DOHH2 (cell line): ENCODE data around the gene GRK6.

ENCODE experiments used
- H3F3A ChIP-seq: fragments of 200-600 bp; sonication (generic), shearing (Covaris generic); 2 replicates; pipeline ENCODE4 v1.6.0; 2016; ENCODE audit warnings: antibody characterized with exemption, mild to moderate bottlenecking; ENCODE audit not compliant: control insufficient read depth, insufficient read depth
- H3K27ac ChIP-seq: fragments of 200-600 bp; sonication (generic); 2 replicates; pipeline ENCODE4 v1.5.1; 2014; ENCODE audit warnings: low read depth, mild to moderate bottlenecking, low read length, moderate library complexity
- H3K27me3 ChIP-seq: fragments of 200-600 bp; sonication (generic); 2 replicates; pipeline ENCODE4 v1.6.1; 2014; ENCODE audit warnings: mild to moderate bottlenecking, low read length, mixed read lengths; ENCODE audit not compliant: control insufficient read depth
- H3K36me3 ChIP-seq: fragments of 200-600 bp; sonication (generic); 2 replicates; pipeline ENCODE4 v1.6.1; 2014; ENCODE audit warnings: mild to moderate bottlenecking, low read length, moderate library complexity, mixed read lengths; ENCODE audit not compliant: control insufficient read depth
- H3K4me1 ChIP-seq: fragments of 200-600 bp; sonication (generic); 2 replicates; pipeline ENCODE4 v1.6.1; 2014; ENCODE audit warnings: mild to moderate bottlenecking, low read length, mixed read lengths; ENCODE audit not compliant: control insufficient read depth
- H3K4me2 ChIP-seq: fragments of 200-600 bp; sonication (generic); 2 replicates; pipeline ENCODE4 v1.6.0; 2014; ENCODE audit warnings: mild to moderate bottlenecking, low read length, moderate library complexity
- H3K4me3 ChIP-seq: fragments of 200-600 bp; sonication (generic); 2 replicates; pipeline ENCODE4 v1.5.1; 2014; ENCODE audit warnings: mild to moderate bottlenecking, low read length, mixed read lengths
- H3K79me2 ChIP-seq: fragments of 200-600 bp; sonication (generic); 2 replicates; pipeline ENCODE4 v1.6.1; 2014; ENCODE audit warnings: mild to moderate bottlenecking, low read length, mixed read lengths; ENCODE audit not compliant: control insufficient read depth
- H3K9me2 ChIP-seq: fragments of 200-600 bp; sonication (generic); replicated peaks from 2 replicates; pipeline ENCODE4 v1.6.1; 2014; ENCODE audit warnings: mild to moderate bottlenecking, low read length, mixed read lengths; ENCODE audit not compliant: control insufficient read depth
- H3K9me3 ChIP-seq: fragments of 200-600 bp; sonication (generic); 2 replicates; pipeline ENCODE4 v1.6.1; 2014; ENCODE audit warnings: antibody characterized with exemption, low read length, mixed read lengths; ENCODE audit not compliant: control insufficient read depth, insufficient read depth
- H4K20me1 ChIP-seq: fragments of 200-600 bp; sonication (generic); 2 replicates; pipeline ENCODE4 v1.6.0; 2014; ENCODE audit warnings: low read depth, mild to moderate bottlenecking, antibody characterized with exemption, low read length, moderate library complexity; ENCODE audit not compliant: control insufficient read depth, insufficient read depth
- EZH2phosphoT487 ChIP-seq: fragments of 200-600 bp; sonication (generic); IDR thresholded peaks from 2 replicates; pipeline ENCODE4 v1.6.1; 2017; ENCODE audit warnings: borderline replicate concordance, mild to moderate bottlenecking, antibody characterized with exemption, low read length, moderate library complexity, mixed read lengths
- TF ChIP-seq, protein P1 (sequence below): fragments of 200-600 bp; sonication (generic); IDR thresholded peaks from one replicate; pipeline ENCODE4 v1.5.1; 2014; ENCODE audit warnings: antibody characterized with exemption, mild to moderate bottlenecking, low read depth, low read length; ENCODE audit not compliant: poor library complexity, severe bottlenecking

Gene GRK6

DNA sequence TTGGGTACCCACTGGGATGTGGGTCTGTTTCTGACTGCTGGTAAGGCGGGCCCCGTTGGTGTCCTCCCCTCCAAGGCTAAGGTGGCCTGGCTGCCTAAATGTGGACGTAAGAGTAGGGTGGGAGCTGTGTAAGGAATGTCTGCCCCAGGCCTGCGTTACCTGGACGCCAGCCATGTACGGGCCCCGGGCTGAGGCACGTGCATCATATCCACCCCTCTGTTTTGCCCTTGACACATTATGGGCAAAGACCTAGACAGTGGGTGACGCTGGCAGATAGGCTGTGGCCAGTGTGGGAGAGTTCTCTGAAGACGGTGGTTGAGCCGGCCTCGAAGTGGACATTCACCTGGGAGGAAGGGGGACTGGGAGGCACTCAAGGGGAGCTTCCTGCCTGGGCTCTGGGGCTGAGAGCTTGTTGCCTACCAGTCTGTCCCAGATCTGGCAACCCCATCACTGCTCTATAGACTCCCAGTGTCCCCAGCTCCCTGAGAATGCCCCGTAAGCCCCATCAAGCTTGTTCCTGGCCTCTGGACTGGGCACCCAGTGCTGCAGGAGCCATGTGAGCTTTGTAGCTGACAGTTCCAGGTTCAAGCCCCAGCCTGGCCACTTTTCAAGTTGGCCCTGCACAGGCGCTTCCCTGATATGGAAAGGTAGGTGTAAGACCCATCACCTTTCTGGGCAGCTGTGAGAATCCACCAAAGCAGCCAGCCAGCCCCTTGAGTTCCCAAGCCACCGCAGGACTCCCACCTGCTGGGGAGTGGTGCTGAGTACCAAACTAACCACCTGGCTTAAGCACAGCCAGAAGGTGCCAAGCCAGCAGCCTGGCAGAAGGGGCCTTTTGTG, 16.9 kb downstream of the GRK6 start:
- H4K20me1 ChIP-seq, result no peaks in the 10 kb centered on the region
- no peaks in the 10 kb centered on the region for H3K79me2 ChIP-seq
- H3K36me3 ChIP-seq, result peaks cover 40% of the 10 kb centered on the region
- no peak overlapping the region for H3K4me3 ChIP-seq
- no peak overlapping the region for H3K27ac ChIP-seq
- peaks cover 36% of the 10 kb centered on the region for H3K4me1 ChIP-seq
- peaks cover 22% of the 10 kb centered on the region for H3F3A ChIP-seq
- H3K27me3 ChIP-seq, result peaks cover 8% of the 10 kb centered on the region; the same call in 1 of the 2 replicates
- TF ChIP-seq, protein P1, sequence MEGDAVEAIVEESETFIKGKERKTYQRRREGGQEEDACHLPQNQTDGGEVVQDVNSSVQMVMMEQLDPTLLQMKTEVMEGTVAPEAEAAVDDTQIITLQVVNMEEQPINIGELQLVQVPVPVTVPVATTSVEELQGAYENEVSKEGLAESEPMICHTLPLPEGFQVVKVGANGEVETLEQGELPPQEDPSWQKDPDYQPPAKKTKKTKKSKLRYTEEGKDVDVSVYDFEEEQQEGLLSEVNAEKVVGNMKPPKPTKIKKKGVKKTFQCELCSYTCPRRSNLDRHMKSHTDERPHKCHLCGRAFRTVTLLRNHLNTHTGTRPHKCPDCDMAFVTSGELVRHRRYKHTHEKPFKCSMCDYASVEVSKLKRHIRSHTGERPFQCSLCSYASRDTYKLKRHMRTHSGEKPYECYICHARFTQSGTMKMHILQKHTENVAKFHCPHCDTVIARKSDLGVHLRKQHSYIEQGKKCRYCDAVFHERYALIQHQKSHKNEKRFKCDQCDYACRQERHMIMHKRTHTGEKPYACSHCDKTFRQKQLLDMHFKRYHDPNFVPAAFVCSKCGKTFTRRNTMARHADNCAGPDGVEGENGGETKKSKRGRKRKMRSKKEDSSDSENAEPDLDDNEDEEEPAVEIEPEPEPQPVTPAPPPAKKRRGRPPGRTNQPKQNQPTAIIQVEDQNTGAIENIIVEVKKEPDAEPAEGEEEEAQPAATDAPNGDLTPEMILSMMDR, result no peak
- TF ChIP-seq EZH2phosphoT487, result no peak
- no peak overlapping the region for H3K4me2 ChIP-seq
- no peaks in the 10 kb centered on the region for H3K9me2 ChIP-seq
- H3K9me3 ChIP-seq, result no peaks in the 10 kb centered on the region

DNA sequence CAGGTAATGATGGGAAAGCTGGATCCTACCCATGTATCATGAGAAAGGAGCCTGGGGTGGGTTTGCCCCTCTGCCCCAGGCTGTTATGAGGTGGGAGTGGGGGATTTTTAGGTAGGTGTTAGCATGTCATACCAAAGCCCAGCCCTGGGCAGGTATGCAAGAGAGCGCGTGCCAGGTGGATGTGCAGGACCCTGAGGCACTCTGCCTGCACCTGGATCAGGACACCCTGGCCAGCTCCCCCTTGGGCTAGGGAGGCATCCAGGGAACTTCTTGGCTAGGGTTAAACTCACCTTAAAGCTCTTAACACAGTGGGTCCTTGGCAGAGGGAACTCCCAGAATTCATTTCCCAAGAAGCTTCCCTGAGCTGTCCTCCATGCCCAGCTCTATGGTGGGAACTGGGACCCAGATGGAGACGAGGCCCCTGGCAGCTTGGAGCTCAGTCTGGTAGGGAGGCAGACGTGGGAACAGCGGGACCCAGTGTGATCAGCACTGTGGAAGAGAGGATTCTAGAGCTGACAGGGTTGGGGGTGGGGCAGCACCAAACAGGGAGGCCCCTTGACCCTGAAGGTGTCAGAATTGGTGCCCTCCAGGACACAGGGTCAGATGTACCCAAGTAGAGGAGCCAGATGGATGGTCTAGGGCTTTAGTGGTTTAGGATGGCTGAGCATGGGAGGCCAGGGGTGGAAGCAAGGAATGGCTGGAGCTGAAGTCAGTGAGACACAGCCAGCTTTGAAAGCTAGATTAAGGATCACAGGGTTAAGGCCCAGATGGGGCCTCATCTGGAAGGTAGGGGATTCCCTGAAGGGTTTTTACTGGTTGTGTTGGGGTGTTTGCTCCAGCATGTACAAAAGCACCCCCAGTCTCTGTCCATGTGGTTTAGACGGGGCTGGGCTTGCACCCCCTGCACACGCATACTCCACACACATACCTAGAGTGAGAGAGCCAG, 17.9 kb downstream of the GRK6 start:
- TF ChIP-seq, protein P1, result no peak
- TF ChIP-seq EZH2phosphoT487, result no peak
- no peaks in the 10 kb centered on the region for H4K20me1 ChIP-seq
- no peaks in the 10 kb centered on the region for H3K79me2 ChIP-seq
- H3K9me2 ChIP-seq, result no peaks in the 10 kb centered on the region
- H3K36me3 ChIP-seq, result peaks cover 33% of the 10 kb centered on the region
- H3K4me2 ChIP-seq, result no peak overlapping the region
- no peaks in the 10 kb centered on the region for H3K9me3 ChIP-seq
- H3F3A ChIP-seq, result peaks cover 21% of the 10 kb centered on the region
- H3K27ac ChIP-seq, result no peak overlapping the region
- H3K4me3 ChIP-seq, result no peak overlapping the region
- H3K4me1 ChIP-seq, result peaks cover 41% of the 10 kb centered on the region
- H3K27me3 ChIP-seq, result peaks cover 8% of the 10 kb centered on the region; the same call in 1 of the 2 replicates

DNA sequence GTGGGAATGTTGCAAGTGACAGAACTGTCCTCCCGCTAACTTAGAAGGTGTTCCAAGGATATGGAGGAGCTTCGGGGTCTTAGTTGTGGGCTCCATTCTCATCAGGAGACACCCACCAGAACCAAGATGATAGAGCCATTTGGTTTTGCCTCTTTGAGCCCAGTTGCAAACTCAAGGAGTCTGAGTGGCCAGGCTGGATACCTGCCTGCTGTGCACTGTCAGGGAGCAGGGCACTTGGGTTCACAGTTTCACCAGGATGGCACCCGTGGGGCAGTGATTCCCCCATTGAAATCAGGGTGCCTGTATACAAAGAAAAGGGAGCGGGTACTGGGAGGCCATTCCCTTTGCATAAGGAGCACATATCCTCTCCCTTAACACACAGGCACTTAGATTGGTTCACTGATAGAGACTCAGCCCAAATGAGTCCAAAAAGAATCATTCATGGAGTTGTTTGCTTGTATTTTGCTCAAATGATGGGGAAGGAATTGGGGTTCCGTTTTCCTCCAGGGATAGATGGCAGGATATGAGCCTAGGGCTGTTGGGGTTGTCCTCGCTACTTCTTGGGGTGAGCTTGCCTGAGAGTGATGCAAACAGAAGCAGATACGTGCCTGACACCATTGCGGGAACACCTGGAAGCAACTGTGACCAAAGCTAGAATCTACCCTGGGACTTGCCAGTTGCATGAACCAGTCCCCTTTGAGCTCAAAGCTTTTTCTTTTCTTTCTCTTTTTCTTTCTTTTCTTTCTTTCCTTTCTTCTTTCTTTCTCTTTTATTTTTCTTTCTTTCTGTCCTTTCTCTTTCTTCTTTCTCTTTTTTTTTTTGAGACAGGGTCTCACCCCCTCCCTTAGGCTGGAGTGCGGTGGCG, 18.8 kb downstream of the GRK6 start:
- Histone ChIP-seq H3K79me2 (no peaks in the 10 kb centered on the region), H3K27me3 (peaks cover 8% of the 10 kb centered on the region; the same call in 1 of the 2 replicates), H3K36me3 (peaks cover 26% of the 10 kb centered on the region), H4K20me1 (no peaks in the 10 kb centered on the region), H3K4me1 (peaks cover 41% of the 10 kb centered on the region), H3F3A (peaks cover 18% of the 10 kb centered on the region), H3K4me2 (peak overlapping the region; percentile 99), H3K27ac (no peak overlapping the region), H3K4me3 (peak overlapping the region; percentile 86), H3K9me3 (no peaks in the 10 kb centered on the region), H3K9me2 (no peaks in the 10 kb centered on the region)
- no peak for TF ChIP-seq EZH2phosphoT487
- TF ChIP-seq, protein P1, result no peak
